ENCODE measurements around the gene TXNRD1. TPM values are rescaled to one million over a fixed set of nuclear protein-coding genes. Genes with fewer than 3 reads are reported as not detected.
"Not testable (repeated sequence)": the region's sequence is repeated elsewhere in the genome, so short reads cannot be mapped to it uniquely, and the experiment has no call there.

The TXNRD1 gene
- total RNA-seq, 4 donors from 2014 or later, result 243 to 594 (median 299) TPM

- Histone ChIP-seq H3K9me3 (no peaks in the 10 kb centered on the region), H3K27me3 (no peaks in the 10 kb centered on the region), H3K27ac (replicated peaks in 1 of 4) (no peak overlapping the region), H3K4me1 (peaks cover 3 to 14% (median 11%) of the 10 kb centered on the region in 4 donors), H3K4me3 (no peak overlapping the region), H3K36me3 (no peaks in the 10 kb centered on the region)
- DNase-seq (ENCODE audit: extremely low spot score), result no peak
- intact Hi-C loops (cut with DNase I), result loop anchor here (10.0 kb wide), 1 partner anchor 78 kb away; the partner anchor contains the start of gene NFYB
- TF ChIP-seq EP300 (IDR thresholded peaks at IDR 0.05), result no peak
- TF ChIP-seq POLR2AphosphoS5 (IDR thresholded peaks at IDR 0.05), result no peak
- no peak for TF ChIP-seq CTCF (IDR thresholded peaks at IDR 0.05)
- WGBS, result 92% methylated on average over 4 of the region's 4 CpGs
These were observed 3.1 kb upstream of the TXNRD1 start for GRCh38 chr12:104212516-104212915.

DNA sequence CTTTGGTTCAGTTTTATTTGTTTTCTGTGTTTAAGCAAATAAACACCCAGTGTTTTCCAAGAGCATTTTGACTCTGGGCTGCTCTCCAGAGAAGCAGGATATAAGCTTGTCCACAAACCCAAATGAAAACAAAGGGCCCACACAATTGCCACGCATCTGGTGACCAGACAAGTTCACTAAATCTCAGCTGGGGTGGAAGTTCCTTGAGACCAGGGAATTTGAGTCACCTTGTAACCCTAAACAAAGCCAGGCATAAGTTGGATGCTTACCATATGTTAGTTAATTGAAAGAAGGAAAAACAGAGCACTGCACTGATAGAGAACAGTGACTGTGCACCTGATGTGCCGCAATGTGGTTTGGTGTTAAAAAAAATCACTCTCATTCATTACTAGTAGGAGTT is 1.6 kb upstream of the TXNRD1 start:
- intact Hi-C loops (cut with DNase I), result loop anchor here (2.0 to 10.0 kb wide), 2 partner anchors 75 to 79 kb away; partner anchors contain the start of gene NFYB

DNA sequence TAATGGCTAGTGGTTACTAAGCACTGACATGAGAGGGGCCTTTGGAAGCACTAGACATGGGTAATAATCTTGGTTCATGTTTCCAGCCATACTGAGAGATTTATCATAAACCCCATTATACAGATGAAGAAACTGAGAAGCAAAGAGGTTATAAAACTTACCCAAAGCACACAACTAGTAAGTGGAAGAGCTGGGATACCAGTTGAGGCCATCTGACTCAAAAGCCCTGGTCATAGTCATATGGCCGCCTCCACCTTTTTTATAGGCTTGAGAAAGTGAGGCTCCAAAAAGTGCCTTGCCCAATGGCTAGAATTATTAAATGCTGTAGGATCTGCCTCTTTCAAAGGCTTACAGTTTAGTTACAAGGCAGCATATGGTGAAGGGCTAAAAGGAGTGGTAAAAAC is 944 bp downstream of the TXNRD1 start:
- peaks cover 26 to 42% (median 31%) of the 10 kb centered on the region in 4 donors for H3K4me1 ChIP-seq
- DNase-seq (ENCODE audit: extremely low spot score), result no peak
- H3K27ac ChIP-seq (replicated peaks in 1 of 4), result peak overlapping the region; percentile 81 to 89 (median 87)
- no peaks in the 10 kb centered on the region for H3K27me3 ChIP-seq
- no peaks in the 10 kb centered on the region for H3K9me3 ChIP-seq
- H3K4me3 ChIP-seq, result peak overlapping the region; percentile 65 to 74 (median 65)
- intact Hi-C loops (cut with DNase I), result loop anchor here (5.0 to 10.0 kb wide), 3 partner anchors 34 to 86 kb away; partner anchors contain the start of genes EID3 and NFYB
- H3K36me3 ChIP-seq, result no peaks in the 10 kb centered on the region
- 100% methylated on average over 1 of the region's 1 CpG for WGBS
- TF ChIP-seq POLR2A (IDR thresholded peaks at IDR 0.05; ENCODE audit: low read depth) (no peak), CTCF (IDR thresholded peaks at IDR 0.05) (no peak), EP300 (IDR thresholded peaks at IDR 0.05) (no peak), POLR2AphosphoS5 (IDR thresholded peaks at IDR 0.05) (no peak)

More for the DNA sequence above, 1.6 kb upstream of the TXNRD1 start:
- Histone ChIP-seq H3K4me3 (no peak overlapping the region), H3K36me3 (no peaks in the 10 kb centered on the region), H3K9me3 (no peaks in the 10 kb centered on the region), H3K27me3 (no peaks in the 10 kb centered on the region), H3K27ac (replicated peaks in 1 of 4) (no peak overlapping the region), H3K4me1 (peaks cover 12 to 21% (median 14%) of the 10 kb centered on the region in 4 donors)
- no peak for DNase-seq (ENCODE audit: extremely low spot score)
- WGBS, result 83% methylated on average over 2 of the region's 2 CpGs
- TF ChIP-seq POLR2AphosphoS5 (IDR thresholded peaks at IDR 0.05), result no peak
- TF ChIP-seq POLR2A (IDR thresholded peaks at IDR 0.05; ENCODE audit: low read depth), result no peak
- no peak for TF ChIP-seq EP300 (IDR thresholded peaks at IDR 0.05)
- no peak for TF ChIP-seq CTCF (IDR thresholded peaks at IDR 0.05)

DNA sequence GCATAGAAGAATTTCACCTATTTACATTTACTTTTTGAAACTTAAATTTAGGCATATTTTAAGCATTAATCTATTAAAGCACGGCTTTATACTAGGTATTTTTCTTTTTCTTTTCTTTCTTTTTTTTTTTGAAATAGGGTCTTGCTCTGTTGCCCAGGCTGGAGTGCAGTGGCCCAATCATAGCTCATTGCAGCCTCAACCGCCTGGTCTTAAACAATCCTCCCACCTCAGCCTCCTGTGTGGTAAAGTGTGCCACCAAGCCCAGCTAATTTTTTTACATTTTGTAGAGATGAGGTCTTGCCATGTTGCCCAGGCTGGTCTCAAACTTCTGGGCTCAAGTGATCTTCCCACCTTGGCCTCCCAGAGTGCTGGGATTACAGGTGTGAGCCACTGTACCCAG is 2.9 kb downstream of the TXNRD1 start:
- H3K27me3 ChIP-seq; H3K4me3 ChIP-seq; H3K36me3 ChIP-seq; DNase-seq (ENCODE audit: extremely low spot score); H3K9me3 ChIP-seq: not testable (repeated sequence)
- peaks cover 26 to 42% (median 31%) of the 10 kb centered on the region in 4 donors for H3K4me1 ChIP-seq
- peak overlapping the region; percentile 79 to 87 (median 86) for H3K27ac ChIP-seq (replicated peaks in 1 of 4)
- intact Hi-C loops (cut with DNase I), result loop anchor here (5.0 to 10.0 kb wide), 3 partner anchors 36 to 84 kb away; partner anchors contain the start of genes EID3 and NFYB
- 95% methylated on average over 2 of the region's 2 CpGs for WGBS

- peaks cover 26 to 42% (median 31%) of the 10 kb centered on the region in 4 donors for H3K4me1 ChIP-seq
- WGBS, result 92% methylated on average over 1 of the region's 1 CpG
- intact Hi-C loops (cut with DNase I), result loop anchor here (5.0 to 10.0 kb wide), 3 partner anchors 37 to 84 kb away; partner anchors contain the start of genes EID3 and NFYB
These were observed 3.4 kb downstream of the TXNRD1 start for GRCh38 chr12:104218935-104219334.

More at GRCh38 chr12:104218935-104219334, 3.4 kb downstream of the TXNRD1 start:
- peak overlapping the region; percentile 79 to 87 (median 86) for H3K27ac ChIP-seq (replicated peaks in 1 of 4)
- H3K36me3 ChIP-seq, result no peaks in the 10 kb centered on the region
- no peaks in the 10 kb centered on the region for H3K27me3 ChIP-seq
- no peak for DNase-seq (ENCODE audit: extremely low spot score)
- no peak overlapping the region for H3K4me3 ChIP-seq
- TF ChIP-seq POLR2AphosphoS5 (IDR thresholded peaks at IDR 0.05) (no peak), CTCF (IDR thresholded peaks at IDR 0.05) (no peak), EP300 (IDR thresholded peaks at IDR 0.05) (no peak), POLR2A (IDR thresholded peaks at IDR 0.05; ENCODE audit: low read depth) (no peak)
- H3K9me3 ChIP-seq, result no peaks in the 10 kb centered on the region

All from esophagus muscularis mucosa (tissue), 4 donors.